GM12878 (cell line): ENCODE results near the gene TRIP6. TPM values are rescaled to one million over a fixed set of nuclear protein-coding genes. Genes with fewer than 3 reads are reported as not detected.

Source experiments
- ATAC-seq: fragments of 200-7000 bp; cut with Tn5 transposase; 3 replicates; pipeline ENCODE4 v1.9.1; 2020; ENCODE audit warnings: mild to moderate bottlenecking, moderate library complexity
- BruUV-seq: library from RNA; stranded (reverse); fragments of 400-500 nt; replicated peaks from 2 replicates; lab custom pipeline; 2021; lab: Mats Ljungman, UMichigan
- CTCF ChIA-PET: fragments of 300-600 bp; sonication (Branson Sonifier 250); formaldehyde crosslinking; extraction: SDS; loops from one replicate; lab custom pipeline; 2021; ENCODE audit warnings: inconsistent platforms; lab: Yijun Ruan, JAX
- POLR2A ChIA-PET: fragments of 350-600 bp; formaldehyde crosslinking; extraction: SDS; loops from one replicate; lab custom pipeline; 2021; ENCODE audit warnings: inconsistent platforms; lab: Charles Lee
- RAD21 ChIA-PET: fragments of 300-600 bp; sonication (Branson Sonifier 250); formaldehyde crosslinking; loops from one replicate; lab custom pipeline; 2023; ENCODE audit warnings: antibody characterized with exemption; ENCODE audit not compliant: unreplicated experiment; lab: Charles Lee
- SMC1A ChIA-PET: fragments of 300-600 bp; sonication (Branson Sonifier 250); formaldehyde crosslinking; loops from one replicate; lab custom pipeline; 2023; ENCODE audit not compliant: unreplicated experiment, uncharacterized antibody; lab: Charles Lee
- DNase-seq: peaks from one replicate; pipeline ENCODE4 v3.0.0-alpha.2; 2011; ENCODE audit warnings: low read depth, low spot score
- FAIRE-seq: peaks from 3 replicates; lab custom pipeline; 2011; peaks lifted over from hg19 to GRCh38; lab: Jason Lieb, UNC
- H2AFZ ChIP-seq: 2 replicates; pipeline ENCODE4 v1.6.0; 2011; ENCODE audit warnings: low read depth, low read length, control low read depth; ENCODE audit not compliant: control insufficient read depth
- H3K27ac ChIP-seq: 2 replicates; pipeline ENCODE4 v1.5.1; 2011; ENCODE audit warnings: control low read depth; ENCODE audit not compliant: control insufficient read depth, insufficient read depth
- H3K27me3 ChIP-seq, 2 experiments: replicated peaks in 1 of 2; 2 replicates each; pipeline versions ENCODE4 v1.6.0 to v1.6.1; 2011; ENCODE audit warnings: low read length in 1 of 2; ENCODE audit not compliant: control insufficient read depth in 2 of 2, insufficient read depth in 2 of 2
- H3K36me3 ChIP-seq, 2 experiments: 2 replicates each; pipeline ENCODE4 v1.5.1; 2011; ENCODE audit warnings: low read length in 1 of 2; ENCODE audit not compliant: control insufficient read depth in 2 of 2, insufficient read depth in 2 of 2
- H3K4me1 ChIP-seq: 2 replicates; pipeline ENCODE4 v1.6.1; 2011; ENCODE audit warnings: mild to moderate bottlenecking, low read length, moderate library complexity, mixed read lengths; ENCODE audit not compliant: control insufficient read depth, insufficient read depth
- H3K4me2 ChIP-seq: 2 replicates; pipeline ENCODE4 v1.6.0; 2011; ENCODE audit warnings: control low read depth; ENCODE audit not compliant: control insufficient read depth, insufficient read depth
- H3K4me3 ChIP-seq: fragments of 200-600 bp; sonication (generic); 2 replicates; pipeline ENCODE4 v1.5.1; 2016
- H3K79me2 ChIP-seq: 2 replicates; pipeline ENCODE4 v1.6.0; 2011; ENCODE audit warnings: low read length; ENCODE audit not compliant: control insufficient read depth, insufficient read depth
- H3K9ac ChIP-seq: 2 replicates; pipeline ENCODE4 v1.8.0; 2011; ENCODE audit warnings: low read length, control low read depth, mixed read lengths; ENCODE audit not compliant: control insufficient read depth, insufficient read depth
- H3K9me3 ChIP-seq: replicated peaks from 3 replicates; pipeline ENCODE4 v1.5.1; 2011; ENCODE audit warnings: mild to moderate bottlenecking, low read length; ENCODE audit not compliant: control insufficient read depth, insufficient read depth
- H4K20me1 ChIP-seq: 2 replicates; pipeline ENCODE4 v1.6.0; 2011; ENCODE audit not compliant: control insufficient read depth, insufficient read depth
- FOS ChIP-seq: IDR thresholded peaks from 3 replicates; pipeline ENCODE4 v1.6.1; 2011; ENCODE audit warnings: borderline replicate concordance; ENCODE audit not compliant: insufficient read length; ENCODE audit errors: extremely low read depth
- HDAC2 ChIP-seq: fragments of 200-600 bp; sonication (generic); IDR thresholded peaks from 2 replicates; pipeline ENCODE4 v1.6.1; 2017
- KLF5 ChIP-seq: fragments of 450-650 bp; IDR thresholded peaks from 2 replicates; pipeline ENCODE4 v1.6.1; 2014; ENCODE audit warnings: mild to moderate bottlenecking; ENCODE audit not compliant: partially characterized antibody
- LARP7 ChIP-seq: fragments of 450-650 bp; IDR thresholded peaks from 2 replicates; pipeline ENCODE4 v1.6.1; 2017; ENCODE audit warnings: mild to moderate bottlenecking
- MYC ChIP-seq: IDR thresholded peaks from 2 replicates; pipeline ENCODE4 v1.6.1; 2011; ENCODE audit warnings: mild to moderate bottlenecking, low read length, moderate library complexity, inconsistent platforms; ENCODE audit not compliant: insufficient read depth, insufficient replicate concordance, insufficient read length, severe bottlenecking
- TARDBP ChIP-seq: IDR thresholded peaks from 2 replicates; pipeline ENCODE4 v1.6.1; 2016; ENCODE audit warnings: borderline replicate concordance
- ZBED1 ChIP-seq: IDR thresholded peaks from 2 replicates; pipeline ENCODE4 v1.6.1; 2016; ENCODE audit warnings: borderline replicate concordance
- ZNF592 ChIP-seq: fragments of 450-650 bp; IDR thresholded peaks from 2 replicates; pipeline ENCODE4 v1.6.1; 2017; ENCODE audit warnings: mild to moderate bottlenecking, moderate library complexity
- ZNF687 ChIP-seq: fragments of 450-650 bp; IDR thresholded peaks from 2 replicates; pipeline ENCODE4 v1.6.1; 2017; ENCODE audit warnings: mild to moderate bottlenecking, moderate library complexity
- WGBS: methylation state at CpG from one replicate; pipeline ENCODE4 v1.1.6; 2016; ENCODE audit warnings: low lambda C conversion rate; ENCODE audit not compliant: insufficient replicate concordance, insufficient coverage; ENCODE audit errors: missing lambda C conversion rate; 5-methylcytosine and 5-hydroxymethylcytosine counted together
- in situ Hi-C: fragments of 300-500 bp; cut with MboI; formaldehyde crosslinking; loops from 9 replicates; pipeline ENCODE4 v1.14.3; 2018; ENCODE audit warnings: mixed read lengths
- intact Hi-C: fragments of 100-400 bp; cut with micrococcal nuclease; formaldehyde crosslinking; loops from one replicate; pipeline ENCODE4 v1.14.2; 2022; ENCODE audit not compliant: unreplicated experiment
- polyA plus RNA-seq, 11 experiments: library from polyadenylated mRNA; depleted of rRNA in 4 of 11; unstranded in 6 of 11; stranded (reverse) in 5 of 11; fragments of >200 nt; fragmentation: Nextera tagmentation in 4 of 11; fragmentation: Illumina TruSeq in 1 of 11; extraction: Ambion mirVana in 4 of 11; extraction: Trizol in 1 of 11; gene quantifications; 1 replicate in 1 of 11; 2 replicates in 10 of 11; pipeline versions ENCODE4 v1.2.1 to v1.2.3, GENCODE V29; 2011 to 2016; ENCODE audit warnings: inconsistent platforms in 2 of 11, missing spikeins in 2 of 11, low read depth in 1 of 11
- total RNA-seq, 4 experiments: library from RNA; depleted of rRNA in 3 of 4; stranded (reverse); fragments of >200 nt in 3 of 4; fragmentation: Illumina TruSeq in 1 of 4; extraction: Trizol in 1 of 4; gene quantifications; 2 replicates each; pipeline versions ENCODE4 v1.2.1 to v1.2.3, GENCODE V29; 2013 to 2021
- TF ChIP-seq, protein P1 (sequence below): fragments of 150-350 bp; IDR thresholded peaks from 2 replicates; pipeline ENCODE4 v1.6.1; 2014; ENCODE audit warnings: mild to moderate bottlenecking, low read depth, low read length
- TF ChIP-seq, protein P2 (sequence below): IDR thresholded peaks from 2 replicates; pipeline ENCODE4 v1.6.1; 2011; ENCODE audit warnings: borderline replicate concordance, low read depth, mild to moderate bottlenecking, moderate library complexity, low read length; ENCODE audit not compliant: insufficient read depth, poor library complexity, severe bottlenecking

The TRIP6 gene
- total and polyA plus RNA-seq, 10 of the 15 experiments (the other 5 are each of a cell fraction or from before 2014, with no cell fraction given), result 2.5 to 47.4 (median 25.5) TPM

GRCh38 chr7:100829150-100829716 lies 38.0 kb upstream of the TRIP6 start:
- TF ChIP-seq MYC (no peak), FOS (no peak), TARDBP (no peak), LARP7 (no peak), ZBED1 (no peak), ZNF687 (no peak), KLF5 (no peak), HDAC2 (no peak), ZNF592 (no peak)
- TF ChIP-seq, protein P1, sequence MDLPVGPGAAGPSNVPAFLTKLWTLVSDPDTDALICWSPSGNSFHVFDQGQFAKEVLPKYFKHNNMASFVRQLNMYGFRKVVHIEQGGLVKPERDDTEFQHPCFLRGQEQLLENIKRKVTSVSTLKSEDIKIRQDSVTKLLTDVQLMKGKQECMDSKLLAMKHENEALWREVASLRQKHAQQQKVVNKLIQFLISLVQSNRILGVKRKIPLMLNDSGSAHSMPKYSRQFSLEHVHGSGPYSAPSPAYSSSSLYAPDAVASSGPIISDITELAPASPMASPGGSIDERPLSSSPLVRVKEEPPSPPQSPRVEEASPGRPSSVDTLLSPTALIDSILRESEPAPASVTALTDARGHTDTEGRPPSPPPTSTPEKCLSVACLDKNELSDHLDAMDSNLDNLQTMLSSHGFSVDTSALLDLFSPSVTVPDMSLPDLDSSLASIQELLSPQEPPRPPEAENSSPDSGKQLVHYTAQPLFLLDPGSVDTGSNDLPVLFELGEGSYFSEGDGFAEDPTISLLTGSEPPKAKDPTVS, result no peak
- TF ChIP-seq, protein P2, sequence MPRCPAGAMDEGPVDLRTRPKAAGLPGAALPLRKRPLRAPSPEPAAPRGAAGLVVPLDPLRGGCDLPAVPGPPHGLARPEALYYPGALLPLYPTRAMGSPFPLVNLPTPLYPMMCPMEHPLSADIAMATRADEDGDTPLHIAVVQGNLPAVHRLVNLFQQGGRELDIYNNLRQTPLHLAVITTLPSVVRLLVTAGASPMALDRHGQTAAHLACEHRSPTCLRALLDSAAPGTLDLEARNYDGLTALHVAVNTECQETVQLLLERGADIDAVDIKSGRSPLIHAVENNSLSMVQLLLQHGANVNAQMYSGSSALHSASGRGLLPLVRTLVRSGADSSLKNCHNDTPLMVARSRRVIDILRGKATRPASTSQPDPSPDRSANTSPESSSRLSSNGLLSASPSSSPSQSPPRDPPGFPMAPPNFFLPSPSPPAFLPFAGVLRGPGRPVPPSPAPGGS, result no peak
- TF ChIP-seq, all 136 proteins: peak for 0
- Histone ChIP-seq H3K27ac (no peak overlapping the region), H4K20me1 (no peaks in the 10 kb centered on the region), H3K4me3 (no peak overlapping the region), H3K4me1 (no peaks in the 10 kb centered on the region), H3K9ac (no peak overlapping the region), H3K4me2 (no peak overlapping the region), H3K27me3 (peaks cover 12 to 14% of the 10 kb centered on the region in 2 experiments; a peak in 3 of 4 replicates), H3K9me3 (no peaks in the 10 kb centered on the region), H3K36me3 (no peaks in the 10 kb centered on the region), H2AFZ (no peak overlapping the region), H3K79me2 (no peaks in the 10 kb centered on the region)
- 59% methylated on average over 20 of the region's 20 CpGs for WGBS
- POLR2A ChIA-PET, result no interaction called here
- no TSS peak for BruUV-seq
- intact Hi-C loops (no loop called here), in situ Hi-C loops (no loop called here)
- FAIRE-seq (no peak), DNase-seq (no peak), ATAC-seq (no peak)
- RAD21 ChIA-PET, result no interaction called here
- CTCF ChIA-PET, result interaction anchor here (0.7 kb wide), 1 partner anchor 23 kb away, joined by 5 read pairs; the partner anchor contains the start of gene SLC12A9
- SMC1A ChIA-PET, result no interaction called here
